ENCODE data around the gene ADSS1. TPM values are rescaled to one million over a fixed set of nuclear protein-coding genes. Genes with fewer than 3 reads are reported as not detected.

ADSS1 gene
- total and polyA plus RNA-seq, 4 donors, result 5.3 to 20.8 (median 14.1) TPM

GRCh38 chr14:104766256-104766862, 42.3 kb downstream of the ADSS1 start:
- Histone ChIP-seq H3K36me3 (ENCODE audit: control insufficient read depth, insufficient read depth, low read length) (peaks cover 40% of the 10 kb centered on the region), H3K9me3 (ENCODE audit: control insufficient read depth, insufficient read depth, low read length) (no peaks in the 10 kb centered on the region), H3K27me3 (ENCODE audit: control insufficient read depth, insufficient read depth, low read length) (no peaks in the 10 kb centered on the region), H3K27ac (ENCODE audit: low read depth, low read length) (no peak overlapping the region), H3K4me1 (ENCODE audit: control insufficient read depth, insufficient read depth, low read length) (peaks cover 13% of the 10 kb centered on the region), H3K4me3 (ENCODE audit: low read depth, low read length) (no peak overlapping the region)
- no CpG with 5 or more reads among the region's 4 CpGs for WGBS (ENCODE audit: insufficient coverage)
- no peak for DNase-seq (ENCODE audit: low read depth in 4 of 6, low spot score in 6 of 6)

GRCh38 chr14:104766863-104767633, 43.0 kb downstream of the ADSS1 start:
- DNase-seq (ENCODE audit: low read depth in 4 of 6, low spot score in 6 of 6), result no peak
- Histone ChIP-seq H3K4me1 (ENCODE audit: control insufficient read depth, insufficient read depth, low read length) (peaks cover 13% of the 10 kb centered on the region), H3K27ac (ENCODE audit: low read depth, low read length) (no peak overlapping the region), H3K27me3 (ENCODE audit: control insufficient read depth, insufficient read depth, low read length) (no peaks in the 10 kb centered on the region), H3K4me3 (ENCODE audit: low read depth, low read length) (no peak overlapping the region), H3K9me3 (ENCODE audit: control insufficient read depth, insufficient read depth, low read length) (no peaks in the 10 kb centered on the region), H3K36me3 (ENCODE audit: control insufficient read depth, insufficient read depth, low read length) (peaks cover 44% of the 10 kb centered on the region)
- WGBS (ENCODE audit: insufficient coverage), result 90% methylated on average over 12 of the region's 15 CpGs

GRCh38 chr14:104767634-104767918, 43.5 kb downstream of the ADSS1 start:
- WGBS (ENCODE audit: insufficient coverage), result 94% methylated on average over 5 of the region's 5 CpGs

GRCh38 chr14:104768437-104769323, 44.7 kb downstream of the ADSS1 start:
- DNase-seq (ENCODE audit: low read depth in 4 of 6, low spot score in 6 of 6), result peak in 5 of 6 donors; percentile 64 to 94 (median 75)
- H3K27me3 ChIP-seq (ENCODE audit: control insufficient read depth, insufficient read depth, low read length), result no peaks in the 10 kb centered on the region
- no peaks in the 10 kb centered on the region for H3K9me3 ChIP-seq (ENCODE audit: control insufficient read depth, insufficient read depth, low read length)
- WGBS (ENCODE audit: insufficient coverage), result under 1% methylated on average over 19 of the region's 25 CpGs
- no peak overlapping the region for H3K4me3 ChIP-seq (ENCODE audit: low read depth, low read length)
- peaks cover 13% of the 10 kb centered on the region for H3K4me1 ChIP-seq (ENCODE audit: control insufficient read depth, insufficient read depth, low read length)
- peaks cover 57% of the 10 kb centered on the region for H3K36me3 ChIP-seq (ENCODE audit: control insufficient read depth, insufficient read depth, low read length)
- H3K27ac ChIP-seq (ENCODE audit: low read depth, low read length), result no peak overlapping the region

More at GRCh38 chr14:104767634-104767918, 43.5 kb downstream of the ADSS1 start:
- Histone ChIP-seq H3K36me3 (ENCODE audit: control insufficient read depth, insufficient read depth, low read length) (peaks cover 49% of the 10 kb centered on the region), H3K4me1 (ENCODE audit: control insufficient read depth, insufficient read depth, low read length) (peaks cover 13% of the 10 kb centered on the region), H3K27ac (ENCODE audit: low read depth, low read length) (no peak overlapping the region), H3K4me3 (ENCODE audit: low read depth, low read length) (no peak overlapping the region), H3K9me3 (ENCODE audit: control insufficient read depth, insufficient read depth, low read length) (no peaks in the 10 kb centered on the region), H3K27me3 (ENCODE audit: control insufficient read depth, insufficient read depth, low read length) (no peaks in the 10 kb centered on the region)
- DNase-seq (ENCODE audit: low read depth in 4 of 6, low spot score in 6 of 6), result no peak

- 90% methylated on average over 12 of the region's 18 CpGs for WGBS (ENCODE audit: insufficient coverage)
- no peak for DNase-seq (ENCODE audit: low read depth in 4 of 6, low spot score in 6 of 6)
- no peak overlapping the region for H3K4me3 ChIP-seq (ENCODE audit: low read depth, low read length)
- peaks cover 13% of the 10 kb centered on the region for H3K4me1 ChIP-seq (ENCODE audit: control insufficient read depth, insufficient read depth, low read length)
- peaks cover 66% of the 10 kb centered on the region for H3K36me3 ChIP-seq (ENCODE audit: control insufficient read depth, insufficient read depth, low read length)
- no peak overlapping the region for H3K27ac ChIP-seq (ENCODE audit: low read depth, low read length)
- no peaks in the 10 kb centered on the region for H3K9me3 ChIP-seq (ENCODE audit: control insufficient read depth, insufficient read depth, low read length)
- no peaks in the 10 kb centered on the region for H3K27me3 ChIP-seq (ENCODE audit: control insufficient read depth, insufficient read depth, low read length)
Measured at GRCh38 chr14:104769324-104770071, 45.5 kb downstream of the ADSS1 start.

- H3K4me1 ChIP-seq (ENCODE audit: control insufficient read depth, insufficient read depth, low read length), result peaks cover 13% of the 10 kb centered on the region
- H3K36me3 ChIP-seq (ENCODE audit: control insufficient read depth, insufficient read depth, low read length), result peaks cover 72% of the 10 kb centered on the region
- 67% methylated on average over 9 of the region's 24 CpGs for WGBS (ENCODE audit: insufficient coverage)
- no peaks in the 10 kb centered on the region for H3K27me3 ChIP-seq (ENCODE audit: control insufficient read depth, insufficient read depth, low read length)
- DNase-seq (ENCODE audit: low read depth in 4 of 6, low spot score in 6 of 6), result no peak
- H3K9me3 ChIP-seq (ENCODE audit: control insufficient read depth, insufficient read depth, low read length), result no peaks in the 10 kb centered on the region
- H3K27ac ChIP-seq (ENCODE audit: low read depth, low read length), result no peak overlapping the region
- H3K4me3 ChIP-seq (ENCODE audit: low read depth, low read length), result no peak overlapping the region
Measured at GRCh38 chr14:104770072-104770579, 46.1 kb downstream of the ADSS1 start.

GRCh38 chr14:104770851-104771272, 46.8 kb downstream of the ADSS1 start:
- DNase-seq (ENCODE audit: low read depth in 4 of 6, low spot score in 6 of 6), result no peak
- no peaks in the 10 kb centered on the region for H3K9me3 ChIP-seq (ENCODE audit: control insufficient read depth, insufficient read depth, low read length)
- H3K4me3 ChIP-seq (ENCODE audit: low read depth, low read length), result no peak overlapping the region
- WGBS (ENCODE audit: insufficient coverage), result 73% methylated on average over 2 of the region's 5 CpGs
- peaks cover 13% of the 10 kb centered on the region for H3K4me1 ChIP-seq (ENCODE audit: control insufficient read depth, insufficient read depth, low read length)
- H3K27me3 ChIP-seq (ENCODE audit: control insufficient read depth, insufficient read depth, low read length), result no peaks in the 10 kb centered on the region
- H3K36me3 ChIP-seq (ENCODE audit: control insufficient read depth, insufficient read depth, low read length), result peaks cover 79% of the 10 kb centered on the region
- no peak overlapping the region for H3K27ac ChIP-seq (ENCODE audit: low read depth, low read length)

GRCh38 chr14:104771374-104771773, 47.3 kb downstream of the ADSS1 start:
- Histone ChIP-seq H3K4me3 (ENCODE audit: low read depth, low read length) (no peak overlapping the region), H3K27me3 (ENCODE audit: control insufficient read depth, insufficient read depth, low read length) (no peaks in the 10 kb centered on the region), H3K9me3 (ENCODE audit: control insufficient read depth, insufficient read depth, low read length) (no peaks in the 10 kb centered on the region), H3K36me3 (ENCODE audit: control insufficient read depth, insufficient read depth, low read length) (peaks cover 84% of the 10 kb centered on the region), H3K4me1 (ENCODE audit: control insufficient read depth, insufficient read depth, low read length) (peaks cover 13% of the 10 kb centered on the region), H3K27ac (ENCODE audit: low read depth, low read length) (no peak overlapping the region)
- 95% methylated on average over 4 of the region's 4 CpGs for WGBS (ENCODE audit: insufficient coverage)
- DNase-seq (ENCODE audit: low read depth in 4 of 6, low spot score in 6 of 6), result no peak

All from spinal cord (tissue), 10 donors.